RWPE1 (cell line): Measurements from ENCODE around the gene ZNF570.

Experiments
- CTCF ChIA-PET: fragments of 350-600 bp; sonication (Branson Sonifier 250); formaldehyde crosslinking; extraction: SDS; loops from one replicate; lab custom pipeline; 2021; lab: Yijun Ruan, JAX
- POLR2A ChIA-PET: fragments of 400-600 bp; formaldehyde crosslinking; extraction: SDS; loops from one replicate; lab custom pipeline; 2020; ENCODE audit warnings: antibody characterized with exemption; ENCODE audit not compliant: low non-redundant PET; lab: Yijun Ruan, JAX
- DNase-seq: peaks from one replicate; pipeline ENCODE4 v3.0.0; 2012; ENCODE audit warnings: low spot score
- H3K27ac ChIP-seq: fragments of 450-650 bp; 2 replicates; pipeline ENCODE4 v1.5.1; 2017
- TF ChIP-seq, protein P1 (sequence below): fragments of 450-650 bp; conservative IDR thresholded peaks from 2 replicates; pipeline ENCODE4 v1.5.1; 2017; ENCODE audit warnings: low read depth, mild to moderate bottlenecking

The ZNF570 gene

DNA sequence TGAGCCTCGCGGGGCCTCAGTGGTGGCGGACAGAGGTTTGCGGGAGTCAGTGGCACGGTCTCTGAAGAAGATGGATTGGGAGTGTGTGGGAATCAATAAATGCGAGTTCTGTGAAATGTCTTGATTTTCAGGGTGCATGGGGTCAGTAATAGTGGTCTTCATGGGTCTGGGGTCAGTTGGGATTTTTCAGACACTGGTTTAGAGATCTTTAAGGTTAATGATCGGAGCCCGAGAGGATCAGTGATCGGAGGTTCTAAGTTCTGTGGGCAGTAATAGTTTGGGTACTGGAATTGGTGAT is 38.0 kb downstream of the ZNF570 start:
- POLR2A ChIA-PET, result no interaction called here
- H3K27ac ChIP-seq, result peak overlapping the region; percentile 81
- no peak for DNase-seq
- TF ChIP-seq, protein P1, sequence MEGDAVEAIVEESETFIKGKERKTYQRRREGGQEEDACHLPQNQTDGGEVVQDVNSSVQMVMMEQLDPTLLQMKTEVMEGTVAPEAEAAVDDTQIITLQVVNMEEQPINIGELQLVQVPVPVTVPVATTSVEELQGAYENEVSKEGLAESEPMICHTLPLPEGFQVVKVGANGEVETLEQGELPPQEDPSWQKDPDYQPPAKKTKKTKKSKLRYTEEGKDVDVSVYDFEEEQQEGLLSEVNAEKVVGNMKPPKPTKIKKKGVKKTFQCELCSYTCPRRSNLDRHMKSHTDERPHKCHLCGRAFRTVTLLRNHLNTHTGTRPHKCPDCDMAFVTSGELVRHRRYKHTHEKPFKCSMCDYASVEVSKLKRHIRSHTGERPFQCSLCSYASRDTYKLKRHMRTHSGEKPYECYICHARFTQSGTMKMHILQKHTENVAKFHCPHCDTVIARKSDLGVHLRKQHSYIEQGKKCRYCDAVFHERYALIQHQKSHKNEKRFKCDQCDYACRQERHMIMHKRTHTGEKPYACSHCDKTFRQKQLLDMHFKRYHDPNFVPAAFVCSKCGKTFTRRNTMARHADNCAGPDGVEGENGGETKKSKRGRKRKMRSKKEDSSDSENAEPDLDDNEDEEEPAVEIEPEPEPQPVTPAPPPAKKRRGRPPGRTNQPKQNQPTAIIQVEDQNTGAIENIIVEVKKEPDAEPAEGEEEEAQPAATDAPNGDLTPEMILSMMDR, result no peak
- CTCF ChIA-PET, result no interaction called here

DNA sequence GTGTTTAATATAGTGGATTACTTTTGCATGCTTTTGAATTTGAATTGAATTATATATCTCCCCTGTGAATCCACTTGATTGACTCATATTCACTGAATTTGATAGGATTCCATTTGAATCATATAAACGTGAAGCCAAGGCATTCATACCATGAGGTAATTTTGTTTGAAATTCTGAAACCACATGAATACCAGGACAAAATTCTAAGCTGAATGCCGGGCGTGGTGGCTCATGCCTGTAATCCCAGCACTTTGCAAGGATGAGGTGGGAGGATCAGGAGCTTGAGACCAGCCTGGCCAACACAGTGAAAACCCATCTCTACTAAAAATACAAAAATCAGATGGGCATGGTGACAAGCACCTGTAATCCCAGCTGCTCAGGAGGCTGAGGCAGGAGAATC is 42.0 kb downstream of the ZNF570 start:
- TF ChIP-seq, protein P1, result no peak
- DNase-seq, result no peak
- no peak overlapping the region for H3K27ac ChIP-seq
- ChIA-PET POLR2A (no interaction called here), CTCF (no interaction called here)

DNA sequence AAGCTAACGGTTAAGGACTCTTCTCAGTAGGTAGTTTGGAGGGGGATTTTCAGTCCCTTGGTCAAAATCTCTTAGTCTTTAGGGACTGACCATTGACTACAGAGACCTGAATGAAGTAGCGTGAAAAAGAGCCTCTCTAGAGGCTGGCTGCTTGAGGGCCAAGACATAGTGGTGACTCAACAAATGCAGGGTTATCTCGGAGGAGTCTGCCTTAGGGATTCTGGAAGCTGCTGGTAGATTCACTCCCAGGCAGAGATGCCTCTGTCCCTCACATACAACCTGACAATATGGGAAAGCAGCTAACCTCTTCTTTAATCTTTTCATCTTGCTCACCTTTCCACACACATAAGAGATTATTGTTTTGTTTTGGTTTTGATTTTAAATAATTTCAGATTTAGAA is 42.7 kb downstream of the ZNF570 start:
- POLR2A ChIA-PET, result no interaction called here
- CTCF ChIA-PET, result no interaction called here
- DNase-seq, result no peak
- no peak overlapping the region for H3K27ac ChIP-seq
- TF ChIP-seq, protein P1, result no peak

DNA sequence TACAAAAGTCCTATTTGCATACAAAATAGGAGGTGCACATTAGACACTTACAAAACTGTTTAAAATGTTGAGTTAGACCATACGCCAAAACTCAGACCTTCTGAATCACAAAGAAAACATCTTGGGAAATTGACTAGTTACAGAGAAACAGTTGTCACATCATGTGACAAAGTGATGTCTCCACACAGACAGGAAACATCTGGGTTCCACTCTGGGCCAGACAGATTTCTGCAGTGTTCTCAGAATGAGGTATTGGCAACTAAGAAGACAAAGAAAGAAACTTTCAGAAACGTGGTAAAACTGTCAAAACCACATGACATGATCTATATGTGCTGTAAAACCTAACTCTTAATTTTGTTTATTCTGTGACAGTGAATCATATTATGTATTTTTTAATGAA is 44.2 kb downstream of the ZNF570 start:
- TF ChIP-seq, protein P1, result no peak
- H3K27ac ChIP-seq, result no peak overlapping the region
- ChIA-PET CTCF (no interaction called here), POLR2A (no interaction called here)
- no peak for DNase-seq

DNA sequence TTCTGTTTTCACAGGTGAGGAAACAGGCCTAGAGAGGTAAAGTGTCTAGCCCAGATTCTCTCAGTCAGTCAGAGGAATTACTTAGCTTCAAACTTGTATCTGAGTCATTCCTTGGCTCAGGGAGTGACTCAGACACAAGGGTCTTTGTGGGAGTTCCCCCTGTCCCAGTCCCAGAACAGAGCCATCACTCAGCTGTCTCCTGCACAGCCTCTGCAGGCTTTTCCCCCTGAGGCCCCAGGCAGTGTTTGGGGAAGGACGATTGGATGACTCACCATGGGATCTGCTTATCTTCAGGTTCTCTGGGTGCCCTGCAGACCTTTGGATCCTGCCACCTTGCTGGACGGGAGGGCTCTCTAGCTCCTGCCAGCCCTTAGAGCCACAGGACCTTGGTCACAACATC is 50.7 kb downstream of the ZNF570 start:
- CTCF ChIA-PET, result no interaction called here
- POLR2A ChIA-PET, result no interaction called here

DNA sequence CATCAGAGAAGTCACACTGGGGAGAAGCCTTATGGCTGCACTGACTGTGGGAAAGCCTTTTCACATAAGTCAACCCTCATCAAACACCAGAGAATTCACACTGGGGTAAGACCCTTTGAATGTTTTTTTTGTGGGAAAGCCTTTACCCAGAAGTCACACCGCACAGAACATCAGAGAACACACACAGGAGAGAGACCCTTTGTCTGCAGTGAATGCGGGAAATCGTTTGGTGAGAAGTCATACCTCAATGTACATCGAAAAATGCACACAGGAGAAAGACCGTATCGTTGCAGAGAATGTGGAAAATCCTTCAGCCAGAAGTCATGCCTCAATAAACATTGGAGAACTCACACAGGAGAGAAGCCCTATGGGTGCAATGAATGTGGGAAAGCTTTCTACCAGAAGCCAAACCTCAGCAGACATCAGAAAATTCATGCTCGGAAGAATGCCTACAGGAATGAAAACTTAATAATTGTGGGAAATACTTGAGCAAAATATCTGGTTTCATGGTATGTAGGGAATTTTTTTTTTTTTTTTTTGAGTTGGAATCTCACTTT is 68.3 kb downstream of the ZNF570 start:
- ChIA-PET POLR2A (no interaction called here), CTCF (interaction anchor here (0.6 to 0.9 kb wide), 2 partner anchors 15 to 159 kb away, joined by 4 to 7 read pairs; no protein-coding TSS in a partner anchor)
- DNase-seq, result no peak
- H3K27ac ChIP-seq, result no peak overlapping the region
- TF ChIP-seq, protein P1, result no peak

More for the DNA sequence above, 50.7 kb downstream of the ZNF570 start:
- TF ChIP-seq, protein P1, result no peak
- H3K27ac ChIP-seq, result no peak overlapping the region
- peak; percentile 16 for DNase-seq
